GM18520 (cell line): ENCODE measurements around the gene TNFRSF8.

Experiments
- ATAC-seq: cut with Tn5 transposase; IDR thresholded peaks from one replicate; pipeline ENCODE4 v1.9.1; 2021; ENCODE audit not compliant: unreplicated experiment

Gene TNFRSF8

GRCh38 chr1:12113433-12114339, 50.6 kb downstream of the TNFRSF8 start:
- no peak for ATAC-seq

- ATAC-seq, result no peak
Observed at GRCh38 chr1:12114340-12114683, 51.2 kb downstream of the TNFRSF8 start.

- no peak for ATAC-seq
Observed at GRCh38 chr1:12114916-12115315, 51.8 kb downstream of the TNFRSF8 start.

- no peak for ATAC-seq
Observed at GRCh38 chr1:12121212-12122003, 58.3 kb downstream of the TNFRSF8 start.

DNA sequence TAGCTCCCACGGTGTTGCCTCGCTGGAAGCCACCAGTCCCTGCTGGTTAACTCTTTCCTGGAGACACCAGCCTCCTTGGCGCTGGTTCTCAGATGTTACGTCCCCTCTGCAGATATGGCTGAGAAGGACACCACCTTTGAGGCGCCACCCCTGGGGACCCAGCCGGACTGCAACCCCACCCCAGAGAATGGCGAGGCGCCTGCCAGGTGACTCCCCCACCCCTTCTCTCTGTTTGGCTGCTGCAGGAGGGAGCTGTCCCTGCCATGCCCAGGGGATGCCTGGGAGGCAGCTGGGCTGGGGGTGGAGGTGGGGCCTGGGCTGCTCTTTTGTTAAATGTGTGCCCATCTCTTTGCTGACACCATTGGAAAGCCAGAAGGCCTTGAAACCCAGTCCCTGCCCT, 60.1 kb downstream of the TNFRSF8 start:
- no peak for ATAC-seq

DNA sequence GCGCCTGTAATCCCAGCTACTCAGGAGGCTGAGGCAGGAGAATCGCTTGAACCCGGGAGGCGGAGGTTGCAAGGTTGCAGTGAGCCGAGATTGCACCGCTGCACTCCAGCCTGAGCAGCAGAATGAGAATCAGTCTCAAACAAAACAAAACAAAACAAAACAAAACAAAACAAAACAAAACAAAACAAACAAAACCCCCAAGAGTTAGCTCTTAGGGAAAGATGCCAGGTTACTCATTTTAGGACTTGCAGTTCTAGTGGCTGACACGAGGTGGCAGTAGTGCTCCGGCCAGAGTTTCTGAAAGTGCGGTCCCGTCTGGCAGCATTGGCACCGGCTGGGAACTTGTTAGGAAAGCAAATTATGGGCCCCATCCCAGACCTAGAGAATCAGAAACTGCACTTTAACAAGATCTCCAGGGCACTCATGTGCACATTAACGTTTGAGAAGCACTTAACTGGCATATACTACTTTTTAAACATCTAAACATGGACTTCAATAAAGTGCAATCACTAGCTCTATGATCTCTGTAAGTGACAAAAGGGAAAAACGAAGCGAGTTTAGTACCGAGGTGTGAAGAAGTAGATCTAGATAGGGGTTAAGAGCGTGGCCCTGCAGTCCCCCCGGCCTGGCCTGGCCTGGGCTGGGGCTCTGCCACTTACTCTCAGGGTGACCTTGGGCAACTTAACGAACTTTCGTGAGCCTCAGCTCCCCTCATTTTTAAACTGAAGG, 61.8 kb downstream of the TNFRSF8 start:
- ATAC-seq, result no peak

- no peak for ATAC-seq
Observed at GRCh38 chr1:12125422-12126355, 62.6 kb downstream of the TNFRSF8 start.

- ATAC-seq, result no peak
Observed at GRCh38 chr1:12126781-12127180, 63.7 kb downstream of the TNFRSF8 start.

- no peak for ATAC-seq
Observed at GRCh38 chr1:12127206-12127810, 64.2 kb downstream of the TNFRSF8 start.

GRCh38 chr1:12128120-12128519, 65.0 kb downstream of the TNFRSF8 start:
- no peak for ATAC-seq

GRCh38 chr1:12129624-12130023, 66.5 kb downstream of the TNFRSF8 start:
- ATAC-seq, result no peak

- no peak for ATAC-seq
Observed at GRCh38 chr1:12130466-12131130, 67.5 kb downstream of the TNFRSF8 start.

GRCh38 chr1:12132078-12132477, 69.0 kb downstream of the TNFRSF8 start:
- ATAC-seq, result no peak

DNA sequence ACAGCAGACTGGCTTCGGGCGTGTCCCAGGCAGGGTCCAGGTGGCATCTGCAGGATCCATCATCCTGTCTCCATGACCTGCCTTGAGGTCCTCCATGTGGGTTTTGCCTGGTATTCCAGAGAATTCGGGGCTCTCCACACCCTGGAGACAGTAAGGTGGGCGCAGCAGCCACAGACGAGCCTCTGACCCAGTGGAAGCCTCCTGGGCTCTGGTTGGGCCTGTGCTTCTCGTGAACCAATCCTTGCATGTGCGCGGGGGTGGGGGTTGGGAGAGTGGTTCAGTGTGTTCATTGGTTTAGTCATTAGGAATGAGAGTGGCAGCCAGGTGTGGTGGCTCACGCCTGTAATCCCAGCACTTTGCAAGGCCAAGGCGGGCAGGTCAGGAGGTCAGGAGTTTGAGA, 71.6 kb downstream of the TNFRSF8 start:
- ATAC-seq, result no peak

- ATAC-seq, result no peak
Observed at GRCh38 chr1:12135612-12136011, 72.5 kb downstream of the TNFRSF8 start.

DNA sequence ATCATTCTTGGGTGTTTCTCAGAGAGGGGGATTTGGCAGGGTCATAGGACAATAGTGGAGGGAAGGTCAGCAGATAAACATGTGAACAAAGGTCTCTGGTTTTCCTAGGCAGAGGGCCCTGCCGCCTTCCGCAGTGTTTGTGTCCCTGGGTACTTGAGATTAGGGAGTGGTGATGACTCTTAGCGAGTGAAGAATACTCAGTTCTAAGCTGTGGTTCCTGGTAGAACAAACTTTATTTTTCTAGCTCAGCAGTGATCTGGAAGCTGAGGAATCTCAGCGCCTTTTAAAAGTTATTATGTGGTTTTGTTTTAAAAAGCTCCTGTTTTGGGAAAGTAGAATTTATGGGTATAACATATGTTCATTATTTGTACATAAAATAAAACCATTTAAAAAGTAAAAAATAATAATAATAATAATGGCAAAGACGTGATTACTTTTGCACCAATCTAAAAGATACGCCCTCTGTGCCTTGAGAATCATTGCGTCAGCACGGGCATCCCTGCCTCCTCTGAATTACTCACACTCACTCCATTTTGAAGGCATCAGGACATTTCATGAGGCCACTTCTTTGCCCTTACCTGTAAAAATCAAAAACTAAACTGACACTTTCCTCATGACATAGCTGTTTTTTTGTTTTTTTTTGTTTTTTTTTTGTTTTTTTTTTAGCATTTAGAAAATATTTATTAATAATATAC, 74.0 kb downstream of the TNFRSF8 start:
- ATAC-seq, result no peak

- no peak for ATAC-seq
Observed at GRCh38 chr1:12138196-12139168, 75.4 kb downstream of the TNFRSF8 start.

- no peak for ATAC-seq
Observed at GRCh38 chr1:12140016-12140415, 76.9 kb downstream of the TNFRSF8 start.
